ENCODE measurements around the gene RENBP. TPM values are rescaled to one million over a fixed set of nuclear protein-coding genes. Genes with fewer than 3 reads are reported as not detected.

Gene RENBP
- total RNA-seq, 1 donor, result 6.5 TPM

GRCh38 chrX:153897899-153898298 is 46.5 kb downstream of the RENBP start:
- Histone ChIP-seq H3K79me2 (ENCODE audit: insufficient read depth, low read length) (no peaks in the 10 kb centered on the region), H2AFZ (ENCODE audit: low read length) (no peak overlapping the region), H3K4me2 (ENCODE audit: insufficient read depth, low read length) (no peak overlapping the region), H3K27ac (ENCODE audit: low read depth, low read length) (no peak overlapping the region), H3K9me3 (ENCODE audit: low read depth, low read length) (no peaks in the 10 kb centered on the region), H3K4me1 (ENCODE audit: insufficient read depth, low read length) (no peaks in the 10 kb centered on the region), H3K4me3 (ENCODE audit: insufficient read depth, low read length) (no peak overlapping the region), H3K27me3 (ENCODE audit: insufficient read depth, low read length) (peaks cover 25% of the 10 kb centered on the region), H4K20me1 (ENCODE audit: insufficient read depth, low read length) (no peaks in the 10 kb centered on the region), H3K36me3 (ENCODE audit: insufficient read depth, low read length) (no peaks in the 10 kb centered on the region)
- TF ChIP-seq, protein P1, sequence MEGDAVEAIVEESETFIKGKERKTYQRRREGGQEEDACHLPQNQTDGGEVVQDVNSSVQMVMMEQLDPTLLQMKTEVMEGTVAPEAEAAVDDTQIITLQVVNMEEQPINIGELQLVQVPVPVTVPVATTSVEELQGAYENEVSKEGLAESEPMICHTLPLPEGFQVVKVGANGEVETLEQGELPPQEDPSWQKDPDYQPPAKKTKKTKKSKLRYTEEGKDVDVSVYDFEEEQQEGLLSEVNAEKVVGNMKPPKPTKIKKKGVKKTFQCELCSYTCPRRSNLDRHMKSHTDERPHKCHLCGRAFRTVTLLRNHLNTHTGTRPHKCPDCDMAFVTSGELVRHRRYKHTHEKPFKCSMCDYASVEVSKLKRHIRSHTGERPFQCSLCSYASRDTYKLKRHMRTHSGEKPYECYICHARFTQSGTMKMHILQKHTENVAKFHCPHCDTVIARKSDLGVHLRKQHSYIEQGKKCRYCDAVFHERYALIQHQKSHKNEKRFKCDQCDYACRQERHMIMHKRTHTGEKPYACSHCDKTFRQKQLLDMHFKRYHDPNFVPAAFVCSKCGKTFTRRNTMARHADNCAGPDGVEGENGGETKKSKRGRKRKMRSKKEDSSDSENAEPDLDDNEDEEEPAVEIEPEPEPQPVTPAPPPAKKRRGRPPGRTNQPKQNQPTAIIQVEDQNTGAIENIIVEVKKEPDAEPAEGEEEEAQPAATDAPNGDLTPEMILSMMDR (IDR thresholded peaks at IDR 0.05; ENCODE audit: extremely low read depth, low read depth, low read length), result no peak
- no peak for DNase-seq (ENCODE audit: insufficient read length, low spot score, missing footprints)

DNA sequence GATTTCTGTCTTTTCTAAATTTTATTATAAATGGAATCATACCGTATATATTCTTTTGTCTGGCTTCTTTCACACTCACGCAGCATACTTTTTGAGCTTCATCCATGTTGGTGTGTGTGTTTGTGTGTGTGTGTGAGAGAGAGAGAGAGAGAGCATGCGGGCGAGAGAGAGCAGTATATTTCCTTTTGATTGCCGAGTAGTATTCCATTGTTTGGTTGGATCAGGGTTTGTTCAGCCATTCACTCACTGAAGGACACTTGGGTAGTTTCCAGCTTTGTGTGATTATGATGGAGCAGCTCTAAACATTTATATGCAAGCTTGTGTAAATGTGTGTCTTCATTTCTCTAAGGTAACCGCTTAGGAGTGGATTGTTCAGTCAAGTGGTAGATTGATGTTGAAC is 55.3 kb downstream of the RENBP start:
- no peaks in the 10 kb centered on the region for H3K79me2 ChIP-seq (ENCODE audit: insufficient read depth, low read length)
- no peak overlapping the region for H3K27ac ChIP-seq (ENCODE audit: low read depth, low read length)

GRCh38 chrX:153888344-153888743 is 56.1 kb downstream of the RENBP start:
- H3K27me3 ChIP-seq (ENCODE audit: insufficient read depth, low read length), result peaks cover 61% of the 10 kb centered on the region

More for the DNA sequence above, 55.3 kb downstream of the RENBP start:
- peaks cover 57% of the 10 kb centered on the region for H3K27me3 ChIP-seq (ENCODE audit: insufficient read depth, low read length)
- H3K4me2 ChIP-seq (ENCODE audit: insufficient read depth, low read length), result no peak overlapping the region
- H3K4me3 ChIP-seq (ENCODE audit: insufficient read depth, low read length), result no peak overlapping the region
- no peaks in the 10 kb centered on the region for H3K36me3 ChIP-seq (ENCODE audit: insufficient read depth, low read length)
- no peaks in the 10 kb centered on the region for H4K20me1 ChIP-seq (ENCODE audit: insufficient read depth, low read length)
- TF ChIP-seq, protein P1 (IDR thresholded peaks at IDR 0.05; ENCODE audit: extremely low read depth, low read depth, low read length), result no peak
- DNase-seq (ENCODE audit: insufficient read length, low spot score, missing footprints), result no peak
- H3K4me1 ChIP-seq (ENCODE audit: insufficient read depth, low read length), result no peaks in the 10 kb centered on the region
- no peaks in the 10 kb centered on the region for H3K9me3 ChIP-seq (ENCODE audit: low read depth, low read length)
- no peak overlapping the region for H2AFZ ChIP-seq (ENCODE audit: low read length)

GRCh38 chrX:153887385-153887784 is 57.1 kb downstream of the RENBP start:
- no peak overlapping the region for H2AFZ ChIP-seq (ENCODE audit: low read length)
- no peak overlapping the region for H3K4me3 ChIP-seq (ENCODE audit: insufficient read depth, low read length)
- H3K36me3 ChIP-seq (ENCODE audit: insufficient read depth, low read length), result no peaks in the 10 kb centered on the region
- H3K27me3 ChIP-seq (ENCODE audit: insufficient read depth, low read length), result peaks cover 60% of the 10 kb centered on the region
- DNase-seq (ENCODE audit: insufficient read length, low spot score, missing footprints), result no peak
- H3K27ac ChIP-seq (ENCODE audit: low read depth, low read length), result no peak overlapping the region
- H3K79me2 ChIP-seq (ENCODE audit: insufficient read depth, low read length), result no peaks in the 10 kb centered on the region
- H3K4me1 ChIP-seq (ENCODE audit: insufficient read depth, low read length), result no peaks in the 10 kb centered on the region
- no peaks in the 10 kb centered on the region for H3K9me3 ChIP-seq (ENCODE audit: low read depth, low read length)
- no peak overlapping the region for H3K4me2 ChIP-seq (ENCODE audit: insufficient read depth, low read length)
- H4K20me1 ChIP-seq (ENCODE audit: insufficient read depth, low read length), result no peaks in the 10 kb centered on the region
- TF ChIP-seq, protein P1 (IDR thresholded peaks at IDR 0.05; ENCODE audit: extremely low read depth, low read depth, low read length), result no peak

More at GRCh38 chrX:153888344-153888743, 56.1 kb downstream of the RENBP start:
- Histone ChIP-seq H3K4me1 (ENCODE audit: insufficient read depth, low read length) (no peaks in the 10 kb centered on the region), H2AFZ (ENCODE audit: low read length) (no peak overlapping the region), H3K4me2 (ENCODE audit: insufficient read depth, low read length) (no peak overlapping the region), H4K20me1 (ENCODE audit: insufficient read depth, low read length) (no peaks in the 10 kb centered on the region), H3K4me3 (ENCODE audit: insufficient read depth, low read length) (no peak overlapping the region), H3K9me3 (ENCODE audit: low read depth, low read length) (no peaks in the 10 kb centered on the region), H3K36me3 (ENCODE audit: insufficient read depth, low read length) (no peaks in the 10 kb centered on the region), H3K27ac (ENCODE audit: low read depth, low read length) (no peak overlapping the region), H3K79me2 (ENCODE audit: insufficient read depth, low read length) (no peaks in the 10 kb centered on the region)
- no peak for DNase-seq (ENCODE audit: insufficient read length, low spot score, missing footprints)
- TF ChIP-seq, protein P1 (IDR thresholded peaks at IDR 0.05; ENCODE audit: extremely low read depth, low read depth, low read length), result no peak
